CMK (cell line): ENCODE measurements around the gene TASP1.

ENCODE experiments used
- DNase-seq: peaks from one replicate; pipeline ENCODE4 v3.0.0-alpha.2; 2010; ENCODE audit warnings: low read depth

Gene TASP1

GRCh38 chr20:13571662-13572061 is 67.1 kb downstream of the TASP1 start:
- DNase-seq = no peak

DNA sequence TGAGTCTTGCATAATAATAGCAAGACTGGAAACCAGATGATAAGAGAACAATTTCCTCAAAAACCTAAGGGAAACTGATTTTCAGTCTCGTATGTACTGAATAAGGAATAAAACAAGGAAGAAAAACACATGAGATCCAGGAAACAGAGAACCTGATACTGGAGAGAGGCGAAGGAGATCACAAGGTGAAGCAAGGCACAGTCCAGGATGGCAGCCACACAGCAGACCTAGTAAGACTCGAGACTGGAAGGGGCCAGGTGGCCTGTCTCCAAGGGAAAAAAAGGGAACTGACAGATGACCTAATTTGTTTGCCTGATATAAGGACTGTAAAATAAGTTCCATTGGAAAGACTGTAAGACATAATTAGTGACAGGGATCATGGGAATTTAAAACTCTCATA is 71.1 kb downstream of the TASP1 start:
- DNase-seq = no peak

- DNase-seq = no peak
Observed at GRCh38 chr20:13563854-13564253, 74.9 kb downstream of the TASP1 start.

GRCh38 chr20:13554706-13555105 is 84.0 kb downstream of the TASP1 start:
- DNase-seq = no peak

DNA sequence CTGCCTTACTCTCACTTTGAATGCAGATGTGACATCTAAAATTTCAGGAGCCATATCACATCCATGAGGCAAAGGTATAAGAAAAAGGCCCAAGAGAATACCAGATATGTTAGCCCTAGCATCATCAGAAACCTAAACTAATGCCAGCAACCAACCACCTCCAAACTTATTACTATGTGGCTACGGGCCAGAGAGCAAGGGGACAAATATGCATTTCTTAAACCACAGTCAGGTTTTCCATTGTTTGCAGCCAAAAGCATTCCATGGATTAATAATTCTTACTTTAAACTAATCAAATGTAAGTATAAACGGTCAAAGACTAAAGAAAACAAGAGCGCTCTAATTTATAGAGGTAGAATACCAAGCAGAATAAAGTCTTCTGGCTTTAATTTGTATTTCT is 84.7 kb downstream of the TASP1 start:
- DNase-seq = no peak

DNA sequence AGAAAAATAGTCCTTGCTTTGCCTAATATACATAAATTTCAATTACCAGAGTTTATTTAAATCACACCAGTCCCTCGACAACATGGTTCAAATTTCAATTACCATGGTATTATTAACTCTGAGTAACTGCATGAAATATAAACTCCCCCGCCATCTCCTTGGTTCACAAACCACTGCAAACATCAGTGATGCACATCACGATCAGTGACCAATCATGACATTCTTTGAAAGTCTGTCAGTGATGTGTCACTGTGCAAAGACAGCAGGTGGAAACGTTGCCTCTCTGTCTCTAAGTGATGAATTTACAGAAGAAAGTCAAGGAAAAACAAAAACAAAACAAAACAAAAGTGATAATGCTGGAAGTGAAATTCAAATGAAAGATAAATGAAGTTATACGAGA is 86.7 kb downstream of the TASP1 start:
- no peak for DNase-seq

- DNase-seq = no peak
Observed at GRCh38 chr20:13549451-13549850, 89.3 kb downstream of the TASP1 start.

- peak; percentile 53 for DNase-seq
Observed at GRCh38 chr20:13546497-13547131, 92.1 kb downstream of the TASP1 start.

DNA sequence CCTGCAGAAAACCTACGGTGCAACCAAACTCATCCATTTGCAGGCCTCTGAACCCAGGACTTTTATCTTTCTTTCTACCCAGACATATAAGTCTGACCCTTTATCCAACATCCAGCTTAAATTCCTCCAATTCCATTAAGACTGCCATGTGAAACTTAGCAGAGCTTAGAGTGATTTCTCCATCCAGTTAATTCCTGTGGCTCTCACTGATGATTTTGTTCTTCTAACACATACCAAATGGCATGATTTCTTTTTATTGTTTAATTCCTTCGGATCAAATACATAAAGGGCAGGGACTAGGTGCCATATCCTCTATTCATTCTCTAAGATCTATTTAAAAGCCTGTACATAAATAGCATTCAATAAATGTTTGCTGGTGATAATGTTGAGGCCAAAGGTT is 92.9 kb downstream of the TASP1 start:
- DNase-seq = no peak

DNA sequence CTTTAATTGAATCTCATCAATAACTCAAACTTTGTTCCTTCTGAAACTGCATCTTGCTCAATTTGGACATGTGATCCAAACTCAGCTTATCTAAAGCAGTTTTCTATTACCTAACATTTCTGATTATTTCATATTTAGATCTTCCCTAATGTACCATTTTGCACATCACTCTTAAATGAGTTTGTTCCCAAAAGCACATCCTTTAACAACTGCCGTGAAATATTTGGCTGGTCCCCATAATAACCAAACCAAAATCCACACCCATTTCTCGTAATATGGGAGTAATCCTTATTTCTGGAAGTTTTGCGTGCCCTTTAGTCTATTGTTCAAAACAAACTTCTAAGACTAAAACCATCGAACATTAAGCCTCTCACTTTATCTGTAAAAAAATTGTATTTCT is 94.9 kb downstream of the TASP1 start:
- no peak for DNase-seq

DNA sequence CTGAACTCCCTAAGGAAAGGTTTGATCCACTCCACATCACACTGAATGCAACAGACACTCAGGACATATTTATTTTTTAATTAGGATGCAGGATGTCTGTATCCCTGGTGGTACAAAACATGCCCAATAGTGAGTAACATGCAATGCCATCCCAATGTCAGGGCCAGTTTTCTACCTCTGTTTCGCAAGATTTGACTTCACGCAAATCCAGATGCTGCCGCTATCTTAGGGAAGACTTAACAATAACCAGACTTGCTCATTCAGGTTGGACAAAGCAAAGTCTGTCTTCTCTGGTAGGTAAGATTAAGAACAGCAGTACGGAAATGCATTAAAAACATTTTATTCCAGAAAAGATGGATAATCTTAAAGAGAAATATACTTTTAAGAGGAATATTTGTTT is 103.1 kb downstream of the TASP1 start:
- DNase-seq = no peak

GRCh38 chr20:13533946-13534345 is 104.8 kb downstream of the TASP1 start:
- DNase-seq = no peak

- no peak for DNase-seq
Observed at GRCh38 chr20:13530146-13530545, 108.6 kb downstream of the TASP1 start.

DNA sequence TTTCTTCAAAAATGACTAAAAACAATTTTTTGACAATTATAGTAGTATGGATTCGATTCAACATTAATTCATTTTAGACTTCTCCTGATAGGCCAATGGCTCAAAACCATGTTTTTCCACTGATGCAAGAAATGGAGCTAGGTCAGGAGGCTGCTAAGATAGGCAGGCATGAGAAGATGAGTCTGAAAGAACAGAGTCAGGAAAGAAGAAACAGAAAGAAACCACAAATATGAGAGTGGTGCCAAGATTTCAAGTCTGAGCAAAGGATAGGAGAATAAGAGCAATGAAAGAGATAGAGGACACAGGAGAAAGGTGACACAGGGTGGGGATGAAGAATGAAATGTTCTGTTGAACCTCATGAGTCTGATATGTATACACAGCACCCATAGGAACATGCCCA is 112.2 kb downstream of the TASP1 start:
- no peak for DNase-seq

DNA sequence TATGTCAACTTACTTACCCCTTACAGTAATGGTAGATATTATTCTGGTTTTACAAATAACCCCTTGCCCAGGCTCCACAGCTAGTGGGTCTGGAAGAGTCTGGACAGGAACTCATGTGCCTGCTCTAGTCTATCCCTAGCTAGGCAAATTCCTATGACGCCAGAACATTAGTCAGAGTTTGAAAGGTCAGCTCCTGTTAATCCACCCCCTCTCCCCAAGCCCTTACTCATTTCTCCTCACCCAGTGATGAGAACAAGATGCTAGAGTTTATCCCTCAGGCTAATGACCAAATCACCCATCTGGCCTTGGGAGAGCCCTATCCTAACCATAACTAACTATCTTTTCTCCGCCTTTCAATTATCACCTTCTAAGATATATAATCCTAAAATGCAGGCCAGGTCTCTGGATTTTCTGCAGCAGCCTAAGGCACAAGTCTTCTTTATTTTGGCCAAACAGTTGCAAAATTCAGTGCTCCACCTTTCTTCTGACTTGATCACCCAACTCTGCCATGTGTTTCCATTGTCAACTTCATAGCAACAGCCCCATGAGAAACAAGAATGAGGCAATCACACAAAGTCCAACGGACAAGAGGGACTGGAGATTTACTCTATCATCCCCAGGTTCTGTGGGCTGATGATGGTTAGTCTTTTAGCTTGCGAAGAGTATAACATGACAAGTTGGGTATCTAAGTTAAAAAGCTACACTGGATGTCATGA is 113.3 kb downstream of the TASP1 start:
- DNase-seq = no peak

- DNase-seq = no peak
Observed at GRCh38 chr20:13524339-13524738, 114.4 kb downstream of the TASP1 start.

DNA sequence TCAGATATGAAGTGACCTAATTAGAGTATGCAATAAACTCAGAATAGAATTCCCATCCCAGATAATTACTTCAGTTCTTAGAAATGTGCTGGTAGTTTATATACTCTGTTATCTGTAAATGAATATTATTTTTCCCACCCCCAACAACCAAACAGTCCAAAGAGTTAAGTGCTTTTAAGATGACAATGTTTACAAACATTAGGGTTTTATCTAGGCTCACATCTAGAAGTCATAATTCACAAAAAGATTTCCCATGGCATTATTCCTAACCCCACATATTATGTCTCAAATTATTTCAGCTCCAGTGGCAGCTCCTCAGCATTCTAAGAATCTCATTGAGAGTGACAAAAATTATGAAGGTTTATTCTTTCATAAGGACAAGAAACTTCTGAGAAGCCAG is 120.9 kb downstream of the TASP1 start:
- no peak for DNase-seq

GRCh38 chr20:13515796-13516558 is 122.8 kb downstream of the TASP1 start:
- no peak for DNase-seq

GRCh38 chr20:13515291-13515690 is 123.4 kb downstream of the TASP1 start:
- no peak for DNase-seq

GRCh38 chr20:13510837-13511488 is 127.8 kb downstream of the TASP1 start:
- no peak for DNase-seq

GRCh38 chr20:13507646-13508045 is 131.1 kb downstream of the TASP1 start:
- DNase-seq = no peak

- no peak for DNase-seq
Observed at GRCh38 chr20:13501500-13501899, 137.2 kb downstream of the TASP1 start.

DNA sequence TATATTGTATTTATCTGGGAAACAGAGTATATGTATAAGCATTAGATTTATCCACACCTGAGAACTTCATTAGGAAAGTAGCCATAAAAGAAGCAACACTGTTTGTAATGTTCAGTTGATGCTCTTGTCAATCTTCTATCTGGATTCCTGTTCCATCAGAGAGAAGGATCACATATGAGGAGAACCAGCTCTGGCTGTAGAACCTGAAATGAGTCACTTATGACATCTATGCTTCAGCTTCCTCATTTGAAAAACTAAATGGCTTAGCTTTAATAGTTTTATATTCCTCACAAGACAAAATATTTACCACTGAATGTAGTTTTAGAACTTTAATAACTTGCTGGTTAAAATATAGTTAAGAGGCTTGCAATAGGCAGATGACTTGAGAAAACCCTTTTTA is 144.7 kb downstream of the TASP1 start:
- no peak for DNase-seq
